ENCODE data around the gene ABCA12. TPM values are rescaled to one million over a fixed set of nuclear protein-coding genes. Genes with fewer than 3 reads are reported as not detected.

The ABCA12 gene
- total and polyA plus RNA-seq, 9 of the 15 experiments (the other 6 are each of a cell fraction or from before 2014, with no cell fraction given): 0.02 to 0.03 TPM; not detected in 7

DNA sequence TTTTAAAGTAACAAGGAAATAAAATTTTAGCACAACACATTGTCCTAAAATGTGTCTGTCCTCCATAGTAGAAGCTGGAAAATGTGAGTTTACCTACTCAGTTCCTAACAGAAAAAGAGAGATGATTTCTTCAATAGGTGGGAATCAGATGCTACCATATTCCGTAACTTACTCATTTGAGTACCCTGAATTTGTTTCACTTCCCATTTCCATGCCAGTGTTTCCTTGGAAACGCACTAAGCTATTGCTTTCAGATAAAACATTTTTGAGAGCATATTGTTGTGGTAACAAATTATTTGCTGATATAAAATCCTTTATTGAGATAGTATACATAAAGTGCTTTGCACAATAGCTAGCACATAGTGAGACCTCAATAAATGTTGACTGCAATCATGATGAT is 191.5 kb downstream of the ABCA12 start:
- no peaks in the 10 kb centered on the region for H3K9me3 ChIP-seq (replicated peaks; ENCODE audit: control insufficient read depth, insufficient read depth, low read depth, low read length)
- in situ Hi-C loops (cut with MboI): no loop called here
- FAIRE-seq: no peak

GRCh38 chr2:214934006-214934405 is 204.4 kb downstream of the ABCA12 start:
- Histone ChIP-seq H4K20me1 (replicated peaks; ENCODE audit: control insufficient read depth, insufficient read depth, low read length) (no peaks in the 10 kb centered on the region), H3K4me1 (replicated peaks in 1 of 2; ENCODE audit: control insufficient read depth in 2 of 2, insufficient read depth in 2 of 2, low read length in 2 of 2) (no peaks in the 10 kb centered on the region), H3K36me3 (ENCODE audit: control insufficient read depth, insufficient read depth, low read length) (no peaks in the 10 kb centered on the region), H3K9me1 (ENCODE audit: control insufficient read depth, insufficient read depth, low read length) (no peaks in the 10 kb centered on the region), H3K79me2 (ENCODE audit: control insufficient read depth, insufficient read depth, low read length) (no peaks in the 10 kb centered on the region), H3K9me3 (replicated peaks; ENCODE audit: control insufficient read depth, insufficient read depth, low read depth, low read length) (no peaks in the 10 kb centered on the region), H3K9ac (ENCODE audit: insufficient read depth in 1 of 2, low read depth in 2 of 2, low read length in 2 of 2) (no peak overlapping the region), H3K27me3 (ENCODE audit: control insufficient read depth in 2 of 2, insufficient read depth in 2 of 2, low read length in 2 of 2) (no peaks in the 10 kb centered on the region), H2AFZ (ENCODE audit: low read depth, low read length) (no peak overlapping the region), H3K4me3 (no peak overlapping the region), H3K27ac (ENCODE audit: extremely low read depth, low read depth, low read length) (no peak overlapping the region), H3K4me2 (ENCODE audit: insufficient read depth, low read length) (no peak overlapping the region)
- POLR2A ChIA-PET: no interaction called here
- ATAC-seq: no peak
- in situ Hi-C loops (cut with MboI) (no loop called here), intact Hi-C loops (cut with micrococcal nuclease) (no loop called here)
- BruUV-seq (replicated peaks): no TSS peak
- 3% methylated on average over 4 of the region's 4 CpGs for WGBS (ENCODE audit: insufficient coverage, low coverage, missing lambda C conversion rate)
- no peak for DNase-seq (ENCODE audit: extremely low read depth in 1 of 4, low spot score in 3 of 4)
- FAIRE-seq: no peak
- CTCF ChIA-PET (ENCODE audit: low intra/inter-chr PET ratio): no interaction called here
- TF ChIP-seq RFX1 (IDR thresholded peaks at IDR 0.05): no peak
- TF ChIP-seq BACH1 (tag; IDR thresholded peaks at IDR 0.05): no peak
- TF ChIP-seq HDGF (IDR thresholded peaks at IDR 0.05): no peak
- no peak for TF ChIP-seq HIVEP1 (CRISPR knock-in tag; IDR thresholded peaks at IDR 0.05)
- no peak for TF ChIP-seq SMAD2 (IDR thresholded peaks at IDR 0.05; ENCODE audit: low read depth, low read length)
- TF ChIP-seq IRF1 (CRISPR knock-in tag; IDR thresholded peaks at IDR 0.05; ENCODE audit: borderline replicate concordance): no peak
- TF ChIP-seq RBM15 (IDR thresholded peaks at IDR 0.05; ENCODE audit: insufficient read depth, low read length): no peak
- TF ChIP-seq NEUROD1 (IDR thresholded peaks at IDR 0.05; ENCODE audit: borderline replicate concordance, low read depth, low read length, partially characterized antibody): no peak
- no peak for TF ChIP-seq XRCC4 (IDR thresholded peaks at IDR 0.05; ENCODE audit: extremely low read depth, insufficient read depth, insufficient read length)
- no peak for TF ChIP-seq ZNF655 (CRISPR knock-in tag; IDR thresholded peaks at IDR 0.05)
- TF ChIP-seq ZNF184 (CRISPR knock-in tag; IDR thresholded peaks at IDR 0.05): no peak
- TF ChIP-seq ZNF3 (CRISPR knock-in tag; IDR thresholded peaks at IDR 0.05): no peak
- no peak for TF ChIP-seq FIP1L1 (IDR thresholded peaks at IDR 0.05; ENCODE audit: low read depth, low read length, poor library complexity, severe bottlenecking)
- TF ChIP-seq TAF15 (IDR thresholded peaks at IDR 0.05; ENCODE audit: low read depth, low read length): no peak
- TF ChIP-seq PURB (CRISPR knock-in tag; IDR thresholded peaks at IDR 0.05; ENCODE audit: low read depth): no peak
- no peak for TF ChIP-seq HCFC1 (IDR thresholded peaks at IDR 0.05; ENCODE audit: low read depth, low read length)

More for the DNA sequence above, 191.5 kb downstream of the ABCA12 start:
- H3K79me2 ChIP-seq (ENCODE audit: control insufficient read depth, insufficient read depth, low read length): no peaks in the 10 kb centered on the region
- 0% methylated on average over 2 of the region's 2 CpGs for WGBS (ENCODE audit: insufficient coverage, low coverage, missing lambda C conversion rate)
- no peak overlapping the region for H3K4me2 ChIP-seq (ENCODE audit: insufficient read depth, low read length)
- no peaks in the 10 kb centered on the region for H4K20me1 ChIP-seq (replicated peaks; ENCODE audit: control insufficient read depth, insufficient read depth, low read length)
- no peak for TF ChIP-seq ZNF699 (CRISPR knock-in tag; IDR thresholded peaks at IDR 0.05; ENCODE audit: insufficient replicate concordance)
- TF ChIP-seq CBX8 (IDR thresholded peaks at IDR 0.05; ENCODE audit: borderline replicate concordance, extremely low read depth, low read depth, low read length, poor library complexity, severe bottlenecking): no peak
- no peaks in the 10 kb centered on the region for H3K9me1 ChIP-seq (ENCODE audit: control insufficient read depth, insufficient read depth, low read length)
- H2AFZ ChIP-seq (ENCODE audit: low read depth, low read length): no peak overlapping the region
- ATAC-seq: no peak
- no peaks in the 10 kb centered on the region for H3K36me3 ChIP-seq (ENCODE audit: control insufficient read depth, insufficient read depth, low read length)
- no peak overlapping the region for H3K4me3 ChIP-seq
- no peaks in the 10 kb centered on the region for H3K27me3 ChIP-seq (ENCODE audit: control insufficient read depth in 2 of 2, insufficient read depth in 2 of 2, low read length in 2 of 2)
- DNase-seq (ENCODE audit: extremely low read depth in 1 of 4, low spot score in 3 of 4): no peak
- intact Hi-C loops (cut with micrococcal nuclease): no loop called here
- H3K4me1 ChIP-seq (replicated peaks in 1 of 2; ENCODE audit: control insufficient read depth in 2 of 2, insufficient read depth in 2 of 2, low read length in 2 of 2): no peaks in the 10 kb centered on the region
- POLR2A ChIA-PET: no interaction called here
- no TSS peak for BruUV-seq (replicated peaks)
- CTCF ChIA-PET (ENCODE audit: low intra/inter-chr PET ratio): no interaction called here
- H3K27ac ChIP-seq (ENCODE audit: extremely low read depth, low read depth, low read length): no peak overlapping the region
- no peak overlapping the region for H3K9ac ChIP-seq (ENCODE audit: insufficient read depth in 1 of 2, low read depth in 2 of 2, low read length in 2 of 2)
